ENCODE results near the gene KIAA0586.

DNA sequence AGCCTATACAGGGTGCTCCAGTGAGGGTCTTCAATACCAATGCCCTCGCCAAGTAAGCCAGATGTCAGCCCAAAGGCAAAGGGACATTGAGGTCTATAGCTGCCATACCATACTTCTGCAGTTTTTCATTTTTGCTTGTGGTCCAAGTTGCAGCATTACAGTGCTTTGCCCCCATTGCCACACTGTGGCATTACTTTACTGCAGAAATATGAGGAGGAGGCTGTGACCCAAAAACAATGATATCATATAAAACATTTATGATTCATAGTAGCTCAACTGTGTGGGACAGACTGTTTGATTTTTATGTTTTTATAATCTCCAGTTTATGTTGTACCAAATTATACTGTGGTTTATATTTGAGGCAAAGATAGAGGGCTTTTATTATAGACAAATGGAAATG, 64.1 kb downstream of the KIAA0586 start:
- TF ChIP-seq CTBP1 (IDR thresholded peaks at IDR 0.05; ENCODE audit: borderline replicate concordance), result no peak
- TF ChIP-seq HDGF (IDR thresholded peaks at IDR 0.05; ENCODE audit: borderline replicate concordance), result no peak
- TF ChIP-seq BHLHE40 (IDR thresholded peaks at IDR 0.05; ENCODE audit: borderline replicate concordance), result no peak
- TF ChIP-seq SP1 (IDR thresholded peaks at IDR 0.05), result no peak
- TF ChIP-seq LEF1 (IDR thresholded peaks at IDR 0.05; ENCODE audit: borderline replicate concordance), result no peak
- TF ChIP-seq TARDBP (IDR thresholded peaks at IDR 0.05), result no peak
- TF ChIP-seq FOXK2 (IDR thresholded peaks at IDR 0.05), result no peak
- no peak for TF ChIP-seq SUZ12 (IDR thresholded peaks at IDR 0.05)

Measured in HEK293T (cell line).